Measurements from ENCODE around the gene RBMS3. TPM values are rescaled to one million over a fixed set of nuclear protein-coding genes. Genes with fewer than 3 reads are reported as not detected.

RBMS3 gene
- total RNA-seq, 4 donors from 2014 or later, result 3.8 to 18.7 (median 14.6) TPM

- no peak for DNase-seq
- no peaks in the 10 kb centered on the region for H3K36me3 ChIP-seq
- no peak for TF ChIP-seq EP300 (IDR thresholded peaks at IDR 0.05; ENCODE audit: low read depth)
- TF ChIP-seq CTCF (IDR thresholded peaks at IDR 0.05), result no peak
- no peak for TF ChIP-seq POLR2AphosphoS5 (IDR thresholded peaks at IDR 0.05)
- no peak for TF ChIP-seq POLR2A (IDR thresholded peaks at IDR 0.05)
- H3K4me3 ChIP-seq, result no peak overlapping the region
- in situ Hi-C loops (cut with MboI; ENCODE audit: low pct_ligation_motif_present in 1 of 4, low pct_unique_long_range_greater_than_20kb in 1 of 4, low sequenced_read_pairs in 3 of 4), result no loop called here
- WGBS, 2 donors (ENCODE audit: low coverage in 1 of 2), result 64 to 71% methylated on average over 4 of the region's 4 CpGs
- no peaks in the 10 kb centered on the region for H3K9me3 ChIP-seq
- H3K27ac ChIP-seq, result no peak overlapping the region
- no peaks in the 10 kb centered on the region for H3K27me3 ChIP-seq
- peaks cover 0 to 3% (median 0%) of the 10 kb centered on the region in 4 donors for H3K4me1 ChIP-seq
- intact Hi-C loops (cut with DNase I; ENCODE audit: low total_unique reads), result no loop called here
Measured at GRCh38 chr3:29601861-29602585, 321.2 kb downstream of the RBMS3 start.

GRCh38 chr3:29605845-29606244 lies 325.0 kb downstream of the RBMS3 start:
- in situ Hi-C loops (cut with MboI; ENCODE audit: low pct_ligation_motif_present in 1 of 4, low pct_unique_long_range_greater_than_20kb in 1 of 4, low sequenced_read_pairs in 3 of 4), result no loop called here

GRCh38 chr3:29606416-29606815 lies 325.5 kb downstream of the RBMS3 start:
- intact Hi-C loops (cut with DNase I; ENCODE audit: low total_unique reads) (no loop called here), in situ Hi-C loops (cut with MboI; ENCODE audit: low pct_ligation_motif_present in 1 of 4, low pct_unique_long_range_greater_than_20kb in 1 of 4, low sequenced_read_pairs in 3 of 4) (no loop called here)
- Histone ChIP-seq H3K4me3 (no peak overlapping the region), H3K36me3 (no peaks in the 10 kb centered on the region), H3K9me3 (no peaks in the 10 kb centered on the region), H3K4me1 (peaks cover 0 to 3% (median 0%) of the 10 kb centered on the region in 4 donors), H3K27me3 (no peaks in the 10 kb centered on the region), H3K27ac (no peak overlapping the region)
- no peak for DNase-seq
- no peak for TF ChIP-seq EP300 (IDR thresholded peaks at IDR 0.05; ENCODE audit: low read depth)
- TF ChIP-seq CTCF (IDR thresholded peaks at IDR 0.05), result no peak
- no peak for TF ChIP-seq POLR2AphosphoS5 (IDR thresholded peaks at IDR 0.05)
- TF ChIP-seq POLR2A (IDR thresholded peaks at IDR 0.05), result no peak

More at GRCh38 chr3:29605845-29606244, 325.0 kb downstream of the RBMS3 start:
- intact Hi-C loops (cut with DNase I; ENCODE audit: low total_unique reads), result no loop called here
- no peak for TF ChIP-seq POLR2AphosphoS5 (IDR thresholded peaks at IDR 0.05)
- TF ChIP-seq EP300 (IDR thresholded peaks at IDR 0.05; ENCODE audit: low read depth), result no peak
- TF ChIP-seq CTCF (IDR thresholded peaks at IDR 0.05), result no peak
- no peak for TF ChIP-seq POLR2A (IDR thresholded peaks at IDR 0.05)
- H3K27ac ChIP-seq, result no peak overlapping the region
- DNase-seq, result no peak
- H3K36me3 ChIP-seq, result no peaks in the 10 kb centered on the region
- H3K4me1 ChIP-seq, result peaks cover 0 to 3% (median 0%) of the 10 kb centered on the region in 4 donors
- no peaks in the 10 kb centered on the region for H3K27me3 ChIP-seq
- WGBS, 2 donors (ENCODE audit: low coverage in 1 of 2), result 73 to 75% methylated on average over 2 of the region's 2 CpGs
- H3K4me3 ChIP-seq, result no peak overlapping the region
- no peaks in the 10 kb centered on the region for H3K9me3 ChIP-seq

- intact Hi-C loops (cut with DNase I; ENCODE audit: low total_unique reads), result no loop called here
- in situ Hi-C loops (cut with MboI; ENCODE audit: low pct_ligation_motif_present in 1 of 4, low pct_unique_long_range_greater_than_20kb in 1 of 4, low sequenced_read_pairs in 3 of 4), result no loop called here
Measured at GRCh38 chr3:29608414-29609327, 327.8 kb downstream of the RBMS3 start.

More at GRCh38 chr3:29608414-29609327, 327.8 kb downstream of the RBMS3 start:
- no peak for DNase-seq
- Histone ChIP-seq H3K27me3 (no peaks in the 10 kb centered on the region), H3K36me3 (no peaks in the 10 kb centered on the region), H3K4me1 (peaks cover 0 to 3% (median 0%) of the 10 kb centered on the region in 4 donors), H3K4me3 (no peak overlapping the region), H3K9me3 (no peaks in the 10 kb centered on the region), H3K27ac (no peak overlapping the region)
- no peak for TF ChIP-seq POLR2A (IDR thresholded peaks at IDR 0.05)
- no peak for TF ChIP-seq CTCF (IDR thresholded peaks at IDR 0.05)
- no peak for TF ChIP-seq EP300 (IDR thresholded peaks at IDR 0.05; ENCODE audit: low read depth)
- no peak for TF ChIP-seq POLR2AphosphoS5 (IDR thresholded peaks at IDR 0.05)
- WGBS, 2 donors (ENCODE audit: low coverage in 1 of 2), result 80 to 92% methylated on average over 3 of the region's 3 CpGs
